H9 (cell line): ENCODE results near the gene GNA15. TPM values are rescaled to one million over a fixed set of nuclear protein-coding genes. Genes with fewer than 3 reads are reported as not detected.
"Not testable (repeated sequence)": the region's sequence is repeated elsewhere in the genome, so short reads cannot be mapped to it uniquely, and the experiment has no call there.

Source experiments
- DNase-seq: peaks from one replicate; pipeline ENCODE4 v3.0.0-alpha.2; 2017
- H2AFZ ChIP-seq: one replicate; pipeline ENCODE4 v1.6.1; 2013; ENCODE audit warnings: mild to moderate bottlenecking, low read length, control low read depth, moderate library complexity
- H2AK5ac ChIP-seq: 2 replicates; pipeline ENCODE4 v1.6.1; 2013; ENCODE audit warnings: low read length, control low read depth, mixed read lengths; ENCODE audit not compliant: insufficient read length
- H2BK120ac ChIP-seq: one replicate; pipeline ENCODE4 v1.6.1; 2013; ENCODE audit warnings: low read depth, mild to moderate bottlenecking, low read length, control low read depth, inconsistent platforms; ENCODE audit not compliant: poor library complexity, severe bottlenecking
- H2BK12ac ChIP-seq: 2 replicates; pipeline ENCODE4 v1.6.1; 2013; ENCODE audit warnings: low read length, control low read depth, mixed read lengths, low read depth; ENCODE audit not compliant: insufficient read length
- H2BK15ac ChIP-seq: 2 replicates; pipeline ENCODE4 v1.6.1; 2013; ENCODE audit warnings: low read depth, low read length, control low read depth
- H2BK20ac ChIP-seq: one replicate; pipeline ENCODE4 v1.6.1; 2013; ENCODE audit warnings: low read depth, mild to moderate bottlenecking, low read length, control low read depth, inconsistent platforms; ENCODE audit not compliant: poor library complexity, severe bottlenecking
- H2BK5ac ChIP-seq: 2 replicates; pipeline ENCODE4 v1.6.1; 2013; ENCODE audit warnings: low read length, control low read depth, mixed read lengths; ENCODE audit not compliant: insufficient read length
- H3K14ac ChIP-seq: 2 replicates; pipeline ENCODE4 v1.6.1; 2013; ENCODE audit warnings: low read length, control low read depth; ENCODE audit not compliant: insufficient read depth
- H3K18ac ChIP-seq: 2 replicates; pipeline ENCODE4 v1.6.1; 2013; ENCODE audit warnings: low read depth, mild to moderate bottlenecking, mixed read lengths, low read length, control low read depth; ENCODE audit not compliant: insufficient read length
- H3K23ac ChIP-seq: 2 replicates; pipeline ENCODE4 v1.6.1; 2013; ENCODE audit warnings: low read length, control low read depth, mixed read lengths, low read depth; ENCODE audit not compliant: insufficient read length
- H3K23me2 ChIP-seq: 2 replicates; pipeline ENCODE4 v1.6.1; 2013; ENCODE audit warnings: low read depth, mild to moderate bottlenecking, mixed read lengths, low read length, control low read depth; ENCODE audit not compliant: insufficient read length, poor library complexity, severe bottlenecking
- H3K27ac ChIP-seq: 2 replicates; pipeline ENCODE4 v1.5.1; 2013; ENCODE audit warnings: low read length, control low read depth, mixed read lengths, low read depth; ENCODE audit not compliant: insufficient read length
- H3K27me3 ChIP-seq: 2 replicates; pipeline ENCODE4 v1.6.1; 2013; ENCODE audit warnings: low read length, control low read depth, inconsistent platforms; ENCODE audit not compliant: insufficient read depth
- H3K4ac ChIP-seq: 2 replicates; pipeline ENCODE4 v1.6.1; 2013; ENCODE audit warnings: low read depth, mild to moderate bottlenecking, control low read depth, inconsistent platforms, low read length, moderate library complexity
- H3K4me1 ChIP-seq: 2 replicates; pipeline ENCODE4 v1.6.1; 2013; ENCODE audit warnings: low read length, control low read depth, inconsistent platforms; ENCODE audit not compliant: insufficient read depth
- H3K4me2 ChIP-seq: 2 replicates; pipeline ENCODE4 v1.6.1; 2013; ENCODE audit warnings: low read length, control low read depth, mixed read lengths; ENCODE audit not compliant: insufficient read length, insufficient read depth
- H3K56ac ChIP-seq: 2 replicates; pipeline ENCODE4 v1.6.1; 2013; ENCODE audit warnings: low read depth, mild to moderate bottlenecking, mixed read lengths, low read length, control low read depth; ENCODE audit not compliant: insufficient read length
- H3K79me1 ChIP-seq: 2 replicates; pipeline ENCODE4 v1.6.1; 2013; ENCODE audit warnings: low read depth, mild to moderate bottlenecking, moderate library complexity, low read length, control low read depth, inconsistent platforms; ENCODE audit not compliant: insufficient read depth, poor library complexity, severe bottlenecking
- H3K79me2 ChIP-seq: 2 replicates; pipeline ENCODE4 v1.6.1; 2013; ENCODE audit warnings: low read length, control low read depth, inconsistent platforms; ENCODE audit not compliant: insufficient read depth
- H3K9ac ChIP-seq: 2 replicates; pipeline ENCODE4 v1.6.1; 2013; ENCODE audit warnings: low read length, control low read depth, mixed read lengths; ENCODE audit not compliant: insufficient read length; ENCODE audit errors: extremely low read depth
- H3K9me3 ChIP-seq: one replicate; pipeline ENCODE4 v1.6.1; 2013; ENCODE audit warnings: low read depth, low read length, inconsistent platforms; ENCODE audit not compliant: control insufficient read depth
- H3T11ph ChIP-seq: one replicate; pipeline ENCODE4 v1.6.1; 2013; ENCODE audit warnings: mild to moderate bottlenecking, low read length, control low read depth, inconsistent platforms
- H4K20me1 ChIP-seq: one replicate; pipeline ENCODE4 v1.6.1; 2013; ENCODE audit not compliant: control insufficient read depth, insufficient read length, insufficient read depth
- H4K5ac ChIP-seq: 2 replicates; pipeline ENCODE4 v1.6.1; 2013; ENCODE audit warnings: low read depth, mild to moderate bottlenecking, mixed read lengths, low read length, control low read depth; ENCODE audit not compliant: insufficient read length
- H4K8ac ChIP-seq: replicated peaks from 2 replicates; pipeline ENCODE4 v1.6.1; 2013; ENCODE audit warnings: low read length, control low read depth, mixed read lengths, low read depth; ENCODE audit not compliant: insufficient read length
- H4K91ac ChIP-seq: 2 replicates; pipeline ENCODE4 v1.6.1; 2013; ENCODE audit warnings: low read depth, mild to moderate bottlenecking, moderate library complexity, mixed read lengths, low read length, control low read depth; ENCODE audit not compliant: insufficient read length
- H3K27ac Mint-ChIP-seq, 3 experiments: 2 replicates in 2 of 3; 3 replicates in 1 of 3; pipeline ENCODE4 v1.8.0; 2020 to 2021; ENCODE audit warnings: mixed read lengths in 3 of 3, mild to moderate bottlenecking in 1 of 3, moderate library complexity in 1 of 3
- H3K27me3 Mint-ChIP-seq: 2 replicates; pipeline ENCODE4 v1.8.0; 2021; ENCODE audit warnings: low read depth, mild to moderate bottlenecking, moderate library complexity, mixed read lengths
- H3K36me3 Mint-ChIP-seq, 3 experiments: 2 replicates in 2 of 3; 3 replicates in 1 of 3; pipeline ENCODE4 v1.8.0; 2020 to 2021; ENCODE audit warnings: low read depth in 3 of 3, mixed read lengths in 3 of 3; ENCODE audit not compliant: insufficient read depth in 1 of 3
- H3K4me1 Mint-ChIP-seq, 2 experiments: 2 replicates each; pipeline ENCODE4 v1.8.0; 2020; ENCODE audit warnings: mixed read lengths in 2 of 2
- H3K4me3 Mint-ChIP-seq, 2 experiments: 2 replicates in 1 of 2; 3 replicates in 1 of 2; pipeline ENCODE4 v1.8.0; 2020 to 2021; ENCODE audit warnings: mild to moderate bottlenecking in 2 of 2, mixed read lengths in 2 of 2, moderate library complexity in 1 of 2
- H3K9me3 Mint-ChIP-seq, 2 experiments: 2 replicates in 1 of 2; 3 replicates in 1 of 2; pipeline ENCODE4 v1.8.0; 2020; ENCODE audit warnings: mild to moderate bottlenecking in 2 of 2, mixed read lengths in 2 of 2, moderate library complexity in 1 of 2
- CTCF ChIP-seq: fragments of 200-600 bp; sonication (generic); conservative IDR thresholded peaks from 3 replicates; pipeline ENCODE4 v1.8.0; 2021; ENCODE audit warnings: antibody characterized with exemption, mild to moderate bottlenecking
- WGBS: extraction: QIAGEN DNeasy Blood & Tissue Kit; methylation state at CpG from one replicate; pipeline ENCODE4 v1.1.7; 2013; ENCODE audit warnings: missing lambda C conversion rate, low lambda C conversion rate, mixed read lengths; ENCODE audit not compliant: insufficient read length; ENCODE audit errors: extremely low coverage; 5-methylcytosine and 5-hydroxymethylcytosine counted together
- total RNA-seq: library from RNA; stranded (reverse); gene quantifications from 2 replicates; pipeline ENCODE4 v1.2.1, GENCODE V29; 2021

Gene GNA15
- total RNA-seq, 1 experiment from 2014 or later = not detected

- Histone ChIP-seq H3K9ac (no peak overlapping the region), H2AFZ (no peak overlapping the region)
Observed at GRCh38 chr19:3171894-3172672, 36.2 kb downstream of the GNA15 start.

GRCh38 chr19:3172673-3173000, 36.8 kb downstream of the GNA15 start:
- DNase-seq, H3K79me2 ChIP-seq, H3K27ac Mint-ChIP-seq, H4K20me1 ChIP-seq, H2BK15ac ChIP-seq, H3T11ph ChIP-seq, H3K9me3 Mint-ChIP-seq, H3K4me2 ChIP-seq, H2BK5ac ChIP-seq, H4K91ac ChIP-seq, H3K36me3 Mint-ChIP-seq, H3K27ac ChIP-seq, H3K18ac ChIP-seq, H3K14ac ChIP-seq, H3K56ac ChIP-seq, H3K4ac ChIP-seq, H3K9me3 ChIP-seq, H2BK120ac ChIP-seq, H3K23ac ChIP-seq, H4K8ac ChIP-seq, H2AK5ac ChIP-seq, H3K23me2 ChIP-seq, H3K27me3 ChIP-seq, H3K4me1 ChIP-seq, H3K4me1 Mint-ChIP-seq, H3K9ac ChIP-seq, H4K5ac ChIP-seq, H3K79me1 ChIP-seq, H3K4me3 Mint-ChIP-seq, H2BK20ac ChIP-seq, H2BK12ac ChIP-seq, H2AFZ ChIP-seq: not testable (repeated sequence)
- no CpG with 5 or more reads among the region's 6 CpGs for WGBS
- peaks cover 24% of the 10 kb centered on the region for H3K27me3 Mint-ChIP-seq

More at GRCh38 chr19:3171894-3172672, 36.2 kb downstream of the GNA15 start:
- WGBS = no CpG with 5 or more reads among the region's 15 CpGs
- H3K4me2 ChIP-seq = no peak overlapping the region
- H2BK5ac ChIP-seq = no peak overlapping the region
- no peak overlapping the region for H3K23ac ChIP-seq
- no peak overlapping the region for H3K14ac ChIP-seq
- no peak overlapping the region for H3K18ac ChIP-seq
- H3K4ac ChIP-seq = no peak overlapping the region
- H4K8ac ChIP-seq = no peak overlapping the region
- H2BK15ac ChIP-seq = no peak overlapping the region
- H3K23me2 ChIP-seq = no peaks in the 10 kb centered on the region
- H3K56ac ChIP-seq = no peak overlapping the region
- no peak overlapping the region for H2BK20ac ChIP-seq
- no peaks in the 10 kb centered on the region for H3K9me3 ChIP-seq
- no peaks in the 10 kb centered on the region for H3K4me1 ChIP-seq
- H3K27ac Mint-ChIP-seq = no peak overlapping the region
- no peak overlapping the region for H3K4me3 Mint-ChIP-seq
- DNase-seq = no peak
- H3T11ph ChIP-seq = no peak overlapping the region
- no peaks in the 10 kb centered on the region for H4K20me1 ChIP-seq
- no peak overlapping the region for H3K27ac ChIP-seq
- no peaks in the 10 kb centered on the region for H3K36me3 Mint-ChIP-seq
- no peak overlapping the region for H4K91ac ChIP-seq
- no peak for TF ChIP-seq CTCF
- H3K79me1 ChIP-seq = no peaks in the 10 kb centered on the region
- H3K27me3 Mint-ChIP-seq = peaks cover 24% of the 10 kb centered on the region
- no peaks in the 10 kb centered on the region for H3K4me1 Mint-ChIP-seq
- H2BK12ac ChIP-seq = no peak overlapping the region
- H3K79me2 ChIP-seq = no peaks in the 10 kb centered on the region
- H2BK120ac ChIP-seq = no peak overlapping the region
- no peaks in the 10 kb centered on the region for H3K9me3 Mint-ChIP-seq
- H3K27me3 ChIP-seq = no peaks in the 10 kb centered on the region
- H4K5ac ChIP-seq = no peak overlapping the region
- no peak overlapping the region for H2AK5ac ChIP-seq
